Right lobe of liver (tissue), 6 donors: ENCODE results near the gene C4orf50. TPM values are rescaled to one million over a fixed set of nuclear protein-coding genes. Genes with fewer than 3 reads are reported as not detected.

Experiments
- ATAC-seq, 4 donors: fragments of 200-7000 bp; cut with Tn5 transposase; one replicate each; pipeline ENCODE4 v1.9.1; 2020; ENCODE audit warnings: mild to moderate bottlenecking in 4 of 4, moderate library complexity in 4 of 4
- DNase-seq, 3 donors: peaks; one replicate each; pipeline ENCODE4 v3.0.0-alpha.2; 2020
- H3K27ac ChIP-seq, 3 donors: fragments of 200-600 bp; one replicate each; pipeline ENCODE4 v1.8.0; 2022
- H3K27me3 ChIP-seq, 2 donors: fragments of 200-600 bp; one replicate each; pipeline ENCODE4 v1.8.0; 2022
- H3K36me3 ChIP-seq, 4 donors: fragments of 200-600 bp; sonication (generic) in 1 of 4; one replicate each; pipeline versions ENCODE4 v1.5.1 to v1.8.0; 2017 to 2022; ENCODE audit warnings: control low read depth in 1 of 4
- H3K4me1 ChIP-seq, 4 donors: fragments of 200-600 bp; sonication (generic) in 1 of 4; one replicate each; pipeline versions ENCODE4 v1.5.1 to v1.8.0; 2017 to 2022; ENCODE audit warnings: control low read depth in 1 of 4
- H3K4me3 ChIP-seq, 3 donors: fragments of 200-600 bp; one replicate each; pipeline ENCODE4 v1.8.0; 2022
- H3K9me3 ChIP-seq, 4 donors: fragments of 200-600 bp; sonication (generic) in 1 of 4; one replicate each; pipeline versions ENCODE4 v1.5.1 to v1.8.0; 2017 to 2022; ENCODE audit warnings: control low read depth in 1 of 4
- CTCF ChIP-seq, 4 donors: fragments of 200-600 bp in 3 of 4; fragments of 450-650 bp in 1 of 4; IDR thresholded peaks; one replicate each; pipeline versions ENCODE4 v1.5.1 to v1.8.0; 2016 to 2022; ENCODE audit warnings: antibody characterized with exemption in 4 of 4, mild to moderate bottlenecking in 2 of 4
- POLR2A ChIP-seq: fragments of 450-650 bp; IDR thresholded peaks from one replicate; pipeline ENCODE4 v1.6.1; 2017; ENCODE audit warnings: antibody characterized with exemption, mild to moderate bottlenecking
- WGBS: methylation state at CpG from one replicate; pipeline ENCODE4 v1.1.6; 2018; ENCODE audit warnings: low coverage, low lambda C conversion rate; ENCODE audit not compliant: insufficient coverage; ENCODE audit errors: missing lambda C conversion rate; 5-methylcytosine and 5-hydroxymethylcytosine counted together
- intact Hi-C, 2 donors: fragments of 100-400 bp; cut with DNase I; formaldehyde crosslinking; loops; one replicate each; pipeline versions ENCODE4 v1.11.2 to v1.14.1; 2022
- total RNA-seq, 6 experiments: library from RNA; depleted of rRNA in 2 of 6; stranded (reverse); fragments of >200 nt in 2 of 6; fragmentation: NEBNext Ultra II Directional in 3 of 6; extraction: Animal tissue kit (Norgen Biotek cat#: 25700) in 3 of 6; gene quantifications; one replicate each; pipeline versions ENCODE4 v1.1.0 to v1.2.4, GENCODE V29; 2016 to 2023
- donor health status: DM: no; HTN: yes; CAD: no.
- donor health status: DM: no; HTN: no; CAD: no.
- donor health status: DM: no; HTN: no; CAD: no.
- donor health status: DM: no; HTN: yes; CAD: no.
- donor health status: DM: no; HTN: yes; CAD: no.

Gene C4orf50
- total RNA-seq, 6 experiments from 2014 or later = under 0.01 to 0.06 TPM; not detected in 4

DNA sequence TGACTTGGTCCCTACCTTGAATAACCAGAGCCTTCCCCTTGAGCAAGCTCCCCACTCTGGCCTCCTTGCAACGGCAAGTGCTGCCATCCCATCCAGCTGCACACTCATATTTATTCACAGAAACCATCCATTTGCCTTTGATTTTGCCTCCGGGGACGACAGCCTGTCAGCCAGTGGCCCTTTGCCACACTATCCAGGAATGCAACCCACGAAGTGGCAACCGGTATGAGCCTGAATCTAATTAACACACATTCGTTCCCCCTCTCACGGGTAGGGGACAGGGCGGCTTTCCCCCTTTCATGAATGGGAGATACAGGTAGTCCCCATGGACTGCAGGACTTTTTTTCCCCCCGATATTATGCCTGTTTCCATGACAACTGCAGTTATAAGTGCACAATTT, 140.8 kb downstream of the C4orf50 start:
- ATAC-seq = no peak
- intact Hi-C loops = no loop called here
- 27% methylated on average over 5 of the region's 9 CpGs for WGBS
- Histone ChIP-seq H3K27ac (no peak overlapping the region), H3K27me3 (no peaks in the 10 kb centered on the region), H3K4me1 (no peaks in the 10 kb centered on the region), H3K9me3 (no peaks in the 10 kb centered on the region), H3K36me3 (no peaks in the 10 kb centered on the region), H3K4me3 (no peak overlapping the region)
- TF ChIP-seq POLR2A (no peak), CTCF (IDR thresholded peaks at IDR 0.05) (no peak)
- no peak for DNase-seq

GRCh38 chr4:5874811-5875449, 143.3 kb downstream of the C4orf50 start:
- no peak for DNase-seq
- Histone ChIP-seq H3K27me3 (no peaks in the 10 kb centered on the region), H3K36me3 (no peaks in the 10 kb centered on the region), H3K4me1 (no peaks in the 10 kb centered on the region), H3K27ac (no peak overlapping the region), H3K4me3 (no peak overlapping the region), H3K9me3 (no peaks in the 10 kb centered on the region)
- TF ChIP-seq CTCF (IDR thresholded peaks at IDR 0.05) = no peak
- no peak for TF ChIP-seq POLR2A
- WGBS = 57% methylated on average over 6 of the region's 6 CpGs
- intact Hi-C loops = no loop called here
- no peak for ATAC-seq

DNA sequence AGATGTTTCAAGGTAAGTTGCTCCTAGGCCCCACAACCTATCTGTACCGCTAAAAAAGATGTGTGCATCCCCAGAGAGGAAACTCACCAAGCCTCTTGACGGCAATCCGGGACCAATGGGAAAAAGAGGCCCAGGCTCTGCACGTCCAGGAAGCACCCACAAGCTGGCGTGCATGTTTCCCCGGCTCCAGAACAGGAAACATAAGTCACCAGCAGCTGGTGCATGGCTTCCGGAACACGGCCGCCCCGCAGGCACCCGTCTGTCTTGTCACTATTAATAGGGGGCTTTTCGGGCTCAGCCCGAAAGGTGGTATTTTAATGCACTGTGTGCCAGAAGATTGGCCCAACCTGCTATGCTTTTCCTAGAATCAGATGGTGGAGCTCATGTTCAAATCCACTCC, 147.5 kb downstream of the C4orf50 start:
- no peak for ATAC-seq
- TF ChIP-seq POLR2A (no peak), CTCF (IDR thresholded peaks at IDR 0.05) (no peak)
- DNase-seq = no peak

DNA sequence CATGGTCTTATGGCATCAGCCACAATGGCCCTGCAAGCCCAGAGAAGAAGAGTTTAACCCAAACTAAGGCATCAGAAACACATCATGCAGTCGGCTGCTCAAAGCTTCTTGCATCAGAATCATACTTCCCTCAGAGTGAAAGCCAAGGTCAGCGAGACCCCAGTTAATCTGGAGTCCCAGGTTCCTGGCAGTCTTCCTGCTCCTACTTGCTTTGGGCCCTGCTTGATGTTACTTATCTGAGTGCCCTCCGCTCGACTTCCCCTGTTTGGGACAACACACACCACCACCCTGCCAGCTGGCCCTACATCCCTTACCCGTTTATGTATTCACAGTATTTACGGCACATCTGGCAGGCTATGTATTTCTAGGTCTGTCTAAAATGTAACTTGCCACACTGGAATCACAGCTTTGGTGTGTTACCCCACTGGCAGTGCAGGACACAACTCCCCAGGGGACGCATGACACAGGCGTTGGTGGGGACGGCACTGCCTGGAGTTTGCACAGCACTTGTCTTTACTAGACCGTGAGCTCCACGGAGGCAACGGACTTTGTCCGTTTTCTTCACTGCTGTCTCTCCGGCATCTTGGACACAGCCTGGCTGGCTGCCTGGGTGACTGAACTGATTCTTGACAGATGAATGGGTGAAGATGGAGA, 148.1 kb downstream of the C4orf50 start:
- ATAC-seq = no peak
- H3K27me3 ChIP-seq = no peaks in the 10 kb centered on the region
- TF ChIP-seq POLR2A (no peak), CTCF (IDR thresholded peaks at IDR 0.05) (no peak)
- no peaks in the 10 kb centered on the region for H3K36me3 ChIP-seq
- WGBS = 72% methylated on average over 4 of the region's 14 CpGs
- no peak overlapping the region for H3K27ac ChIP-seq
- DNase-seq = no peak
- no peaks in the 10 kb centered on the region for H3K9me3 ChIP-seq
- intact Hi-C loops = no loop called here
- H3K4me1 ChIP-seq = no peaks in the 10 kb centered on the region
- H3K4me3 ChIP-seq = no peak overlapping the region

More for the DNA sequence above, 147.5 kb downstream of the C4orf50 start:
- H3K36me3 ChIP-seq = no peaks in the 10 kb centered on the region
- no peak overlapping the region for H3K4me3 ChIP-seq
- no peaks in the 10 kb centered on the region for H3K27me3 ChIP-seq
- H3K27ac ChIP-seq = no peak overlapping the region
- intact Hi-C loops = no loop called here
- 30% methylated on average over 4 of the region's 13 CpGs for WGBS
- H3K4me1 ChIP-seq = no peaks in the 10 kb centered on the region
- H3K9me3 ChIP-seq = no peaks in the 10 kb centered on the region
